ENCODE data around the gene TRIO. TPM values are rescaled to one million over a fixed set of nuclear protein-coding genes. Genes with fewer than 3 reads are reported as not detected.

TRIO gene
- total RNA-seq, 4 donors from 2014 or later: 67.4 to 103 (median 94.7) TPM

- no peak overlapping the region for H3K4me3 ChIP-seq (replicated peaks in 1 of 3)
- no peak for DNase-seq
- H3K4me1 ChIP-seq: no peaks in the 10 kb centered on the region
- no peaks in the 10 kb centered on the region for H3K9me3 ChIP-seq
- H3K27me3 ChIP-seq: no peaks in the 10 kb centered on the region
- no peak overlapping the region for H3K27ac ChIP-seq
- intact Hi-C loops (cut with DNase I): no loop called here
- no peak for TF ChIP-seq POLR2A (IDR thresholded peaks at IDR 0.05)
- TF ChIP-seq, protein P1, sequence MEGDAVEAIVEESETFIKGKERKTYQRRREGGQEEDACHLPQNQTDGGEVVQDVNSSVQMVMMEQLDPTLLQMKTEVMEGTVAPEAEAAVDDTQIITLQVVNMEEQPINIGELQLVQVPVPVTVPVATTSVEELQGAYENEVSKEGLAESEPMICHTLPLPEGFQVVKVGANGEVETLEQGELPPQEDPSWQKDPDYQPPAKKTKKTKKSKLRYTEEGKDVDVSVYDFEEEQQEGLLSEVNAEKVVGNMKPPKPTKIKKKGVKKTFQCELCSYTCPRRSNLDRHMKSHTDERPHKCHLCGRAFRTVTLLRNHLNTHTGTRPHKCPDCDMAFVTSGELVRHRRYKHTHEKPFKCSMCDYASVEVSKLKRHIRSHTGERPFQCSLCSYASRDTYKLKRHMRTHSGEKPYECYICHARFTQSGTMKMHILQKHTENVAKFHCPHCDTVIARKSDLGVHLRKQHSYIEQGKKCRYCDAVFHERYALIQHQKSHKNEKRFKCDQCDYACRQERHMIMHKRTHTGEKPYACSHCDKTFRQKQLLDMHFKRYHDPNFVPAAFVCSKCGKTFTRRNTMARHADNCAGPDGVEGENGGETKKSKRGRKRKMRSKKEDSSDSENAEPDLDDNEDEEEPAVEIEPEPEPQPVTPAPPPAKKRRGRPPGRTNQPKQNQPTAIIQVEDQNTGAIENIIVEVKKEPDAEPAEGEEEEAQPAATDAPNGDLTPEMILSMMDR (IDR thresholded peaks at IDR 0.05): no peak
- WGBS, 2 donors: 30 to 42% methylated on average over 3 of the region's 3 CpGs
- no peaks in the 10 kb centered on the region for H3K36me3 ChIP-seq
Measured at GRCh38 chr5:14516901-14517300, 373.8 kb downstream of the TRIO start.

DNA sequence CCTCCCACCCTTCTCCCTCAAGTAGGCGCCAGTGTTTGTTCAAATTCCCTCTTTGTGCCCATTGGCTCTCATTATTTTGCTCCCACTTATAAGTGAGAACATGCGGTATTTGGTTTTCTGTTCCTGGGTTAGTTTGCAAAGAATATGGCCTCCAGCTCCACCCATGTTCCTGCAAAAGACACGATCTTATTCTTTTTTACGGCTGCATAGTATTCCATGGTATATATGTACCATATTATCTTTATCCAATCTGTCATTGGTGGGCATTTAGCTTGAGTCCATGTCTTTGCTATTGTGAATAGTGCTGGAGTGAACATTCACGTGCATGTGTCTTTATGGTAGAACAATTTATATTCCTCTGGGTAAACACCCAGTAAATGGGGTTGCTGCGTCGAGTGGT lies 375.5 kb downstream of the TRIO start:
- Histone ChIP-seq H3K9me3 (no peaks in the 10 kb centered on the region), H3K4me1 (no peaks in the 10 kb centered on the region), H3K27me3 (no peaks in the 10 kb centered on the region), H3K4me3 (replicated peaks in 1 of 3) (no peak overlapping the region), H3K36me3 (no peaks in the 10 kb centered on the region), H3K27ac (no peak overlapping the region)
- intact Hi-C loops (cut with DNase I): no loop called here
- no peak for DNase-seq
- 97 to 99% methylated on average over 7 of the region's 7 CpGs for WGBS, 2 donors
- TF ChIP-seq, protein P1 (IDR thresholded peaks at IDR 0.05): no peak
- TF ChIP-seq POLR2A (IDR thresholded peaks at IDR 0.05): no peak

- H3K4me1 ChIP-seq: no peaks in the 10 kb centered on the region
- H3K27me3 ChIP-seq: no peaks in the 10 kb centered on the region
- no peak overlapping the region for H3K4me3 ChIP-seq (replicated peaks in 1 of 3)
- no peaks in the 10 kb centered on the region for H3K36me3 ChIP-seq
- WGBS, 2 donors: 89 to 91% methylated on average over 10 of the region's 10 CpGs
- no peaks in the 10 kb centered on the region for H3K9me3 ChIP-seq
- DNase-seq: no peak
- intact Hi-C loops (cut with DNase I): no loop called here
- TF ChIP-seq, protein P1 (IDR thresholded peaks at IDR 0.05): no peak
- no peak for TF ChIP-seq POLR2A (IDR thresholded peaks at IDR 0.05)
- no peak overlapping the region for H3K27ac ChIP-seq
Measured at GRCh38 chr5:14521748-14522147, 378.6 kb downstream of the TRIO start.

DNA sequence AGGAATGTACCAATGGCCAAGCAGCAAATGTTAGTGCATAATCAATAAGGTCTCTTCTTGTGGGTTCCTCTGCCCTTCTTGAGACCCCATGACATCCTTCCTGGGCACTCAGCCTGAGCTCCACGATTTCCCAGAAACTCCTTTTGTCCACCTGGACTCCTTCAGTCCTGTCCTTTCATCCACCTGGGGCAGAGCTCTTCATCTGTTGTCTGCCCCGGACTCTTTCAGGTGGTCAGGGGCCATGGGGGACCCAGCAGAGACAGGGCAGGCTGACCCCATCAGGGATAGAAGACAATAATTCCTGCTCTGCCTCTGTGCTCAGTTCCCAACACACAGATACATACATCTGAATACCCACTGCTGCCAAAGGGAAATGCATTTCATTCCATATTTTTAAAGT lies 379.6 kb downstream of the TRIO start:
- no peak overlapping the region for H3K27ac ChIP-seq
- H3K4me3 ChIP-seq (replicated peaks in 1 of 3): no peak overlapping the region
- H3K36me3 ChIP-seq: no peaks in the 10 kb centered on the region
- H3K4me1 ChIP-seq: no peaks in the 10 kb centered on the region
- intact Hi-C loops (cut with DNase I): no loop called here
- no peak for DNase-seq
- TF ChIP-seq POLR2A (IDR thresholded peaks at IDR 0.05): no peak
- H3K9me3 ChIP-seq: no peaks in the 10 kb centered on the region
- WGBS, 2 donors: 95 to 100% methylated on average over 2 of the region's 2 CpGs
- H3K27me3 ChIP-seq: no peaks in the 10 kb centered on the region

DNA sequence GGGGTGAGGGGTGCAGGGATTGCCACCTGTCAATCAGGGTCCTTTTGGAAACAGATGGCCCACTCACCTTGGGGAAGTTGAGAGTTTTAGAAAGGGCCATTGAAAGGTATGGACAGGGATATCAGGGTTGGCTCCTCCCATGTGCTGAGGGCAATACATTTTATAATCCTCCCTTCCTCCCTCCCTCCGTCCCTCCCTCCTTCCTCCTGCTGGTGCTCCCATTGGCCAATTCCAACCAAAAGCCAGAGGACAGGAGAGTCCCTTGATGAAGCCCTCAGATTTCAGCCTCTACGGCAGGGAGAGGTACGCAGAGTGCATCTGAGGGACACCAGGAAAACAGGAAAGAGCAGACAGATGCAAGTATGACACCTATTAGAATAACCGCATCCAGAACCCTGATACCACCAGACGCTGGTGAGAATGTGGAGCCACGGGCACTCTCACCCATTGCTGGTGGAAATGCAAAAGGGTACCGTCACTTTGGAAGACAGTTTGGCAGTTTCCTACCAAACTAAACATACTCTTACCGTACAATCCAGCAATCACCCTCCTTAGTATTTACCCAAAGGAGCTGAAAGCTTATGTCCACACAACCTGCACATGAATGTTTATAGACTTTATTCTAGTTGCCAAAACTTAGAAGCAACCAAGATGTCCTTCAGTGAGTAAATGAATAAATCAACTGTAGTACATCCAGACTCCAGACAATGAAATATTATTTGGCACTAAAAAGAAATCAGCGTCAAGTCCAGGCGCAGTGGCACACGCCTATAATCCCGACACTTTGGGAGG lies 380.3 kb downstream of the TRIO start:
- Histone ChIP-seq H3K4me3 (replicated peaks in 1 of 3) (no peak overlapping the region), H3K4me1 (no peaks in the 10 kb centered on the region), H3K36me3 (no peaks in the 10 kb centered on the region), H3K27ac (no peak overlapping the region), H3K9me3 (no peaks in the 10 kb centered on the region), H3K27me3 (no peaks in the 10 kb centered on the region)
- TF ChIP-seq, protein P1 (IDR thresholded peaks at IDR 0.05): no peak
- no peak for TF ChIP-seq POLR2A (IDR thresholded peaks at IDR 0.05)
- 94 to 96% methylated on average over 12 of the region's 12 CpGs for WGBS, 2 donors
- DNase-seq: no peak
- intact Hi-C loops (cut with DNase I): no loop called here
